Measurements from ENCODE around the gene SARNP.

SARNP gene

GRCh38 chr12:55822228-55822627 is 4.7 kb upstream of the SARNP start:
- Histone ChIP-seq H3K9me2 (replicated peaks; ENCODE audit: insufficient read depth, low read length) (no peaks in the 10 kb centered on the region), H3K4me2 (ENCODE audit: low read depth, low read length, poor library complexity, severe bottlenecking) (no peak overlapping the region), H4K20me1 (ENCODE audit: low read depth, low read length) (no peaks in the 10 kb centered on the region), H3K27ac (ENCODE audit: low read depth, low read length) (no peak overlapping the region), H3K9ac (ENCODE audit: low read length) (no peak overlapping the region), H3F3A (ENCODE audit: insufficient read depth) (peaks cover 49% of the 10 kb centered on the region), H3K36me3 (ENCODE audit: low read length) (peaks cover 18% of the 10 kb centered on the region; the same call in 1 of the 2 replicates), H3K4me3 (ENCODE audit: insufficient read depth, low read length, poor library complexity, severe bottlenecking) (no peak overlapping the region), H3K27me3 (ENCODE audit: low read length) (no peaks in the 10 kb centered on the region), H2AFZ (ENCODE audit: low read depth, low read length, severe bottlenecking) (no peak overlapping the region), H3K79me2 (ENCODE audit: insufficient read depth, low read length) (peaks cover 28% of the 10 kb centered on the region), H3K9me3 (ENCODE audit: insufficient read depth, low read length) (no peaks in the 10 kb centered on the region)
- TF ChIP-seq, protein P1, sequence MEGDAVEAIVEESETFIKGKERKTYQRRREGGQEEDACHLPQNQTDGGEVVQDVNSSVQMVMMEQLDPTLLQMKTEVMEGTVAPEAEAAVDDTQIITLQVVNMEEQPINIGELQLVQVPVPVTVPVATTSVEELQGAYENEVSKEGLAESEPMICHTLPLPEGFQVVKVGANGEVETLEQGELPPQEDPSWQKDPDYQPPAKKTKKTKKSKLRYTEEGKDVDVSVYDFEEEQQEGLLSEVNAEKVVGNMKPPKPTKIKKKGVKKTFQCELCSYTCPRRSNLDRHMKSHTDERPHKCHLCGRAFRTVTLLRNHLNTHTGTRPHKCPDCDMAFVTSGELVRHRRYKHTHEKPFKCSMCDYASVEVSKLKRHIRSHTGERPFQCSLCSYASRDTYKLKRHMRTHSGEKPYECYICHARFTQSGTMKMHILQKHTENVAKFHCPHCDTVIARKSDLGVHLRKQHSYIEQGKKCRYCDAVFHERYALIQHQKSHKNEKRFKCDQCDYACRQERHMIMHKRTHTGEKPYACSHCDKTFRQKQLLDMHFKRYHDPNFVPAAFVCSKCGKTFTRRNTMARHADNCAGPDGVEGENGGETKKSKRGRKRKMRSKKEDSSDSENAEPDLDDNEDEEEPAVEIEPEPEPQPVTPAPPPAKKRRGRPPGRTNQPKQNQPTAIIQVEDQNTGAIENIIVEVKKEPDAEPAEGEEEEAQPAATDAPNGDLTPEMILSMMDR (IDR thresholded peaks at IDR 0.05; ENCODE audit: insufficient read depth, low read length, poor library complexity, severe bottlenecking) = no peak
- no peak for TF ChIP-seq EZH2phosphoT487 (conservative IDR thresholded peaks at IDR 0.05; ENCODE audit: low read length)

GRCh38 chr12:55820679-55821078 is 3.2 kb upstream of the SARNP start:
- H3K79me2 ChIP-seq (ENCODE audit: insufficient read depth, low read length) = peaks cover 34% of the 10 kb centered on the region

GRCh38 chr12:55818886-55819285 is 1.4 kb upstream of the SARNP start:
- H2AFZ ChIP-seq (ENCODE audit: low read depth, low read length, severe bottlenecking) = no peak overlapping the region
- H3K4me3 ChIP-seq (ENCODE audit: insufficient read depth, low read length, poor library complexity, severe bottlenecking) = peak overlapping the region; percentile 91
- H3K79me2 ChIP-seq (ENCODE audit: insufficient read depth, low read length) = peaks cover 51% of the 10 kb centered on the region
- peak overlapping the region; percentile 71 for H3K9ac ChIP-seq (ENCODE audit: low read length)
- peaks cover 4% of the 10 kb centered on the region; the same call in 1 of the 2 replicates for H4K20me1 ChIP-seq (ENCODE audit: low read depth, low read length)
- peaks cover 26% of the 10 kb centered on the region for H3F3A ChIP-seq (ENCODE audit: insufficient read depth)
- TF ChIP-seq, protein P1 (IDR thresholded peaks at IDR 0.05; ENCODE audit: insufficient read depth, low read length, poor library complexity, severe bottlenecking) = no peak
- H3K4me2 ChIP-seq (ENCODE audit: low read depth, low read length, poor library complexity, severe bottlenecking) = peak overlapping the region; percentile 69
- no peak overlapping the region for H3K27ac ChIP-seq (ENCODE audit: low read depth, low read length)
- no peaks in the 10 kb centered on the region for H3K9me2 ChIP-seq (replicated peaks; ENCODE audit: insufficient read depth, low read length)
- H3K36me3 ChIP-seq (ENCODE audit: low read length) = peaks cover 18% of the 10 kb centered on the region; the same call in 1 of the 2 replicates
- H3K27me3 ChIP-seq (ENCODE audit: low read length) = no peaks in the 10 kb centered on the region
- H3K9me3 ChIP-seq (ENCODE audit: insufficient read depth, low read length) = no peaks in the 10 kb centered on the region

More at GRCh38 chr12:55820679-55821078, 3.2 kb upstream of the SARNP start:
- H4K20me1 ChIP-seq (ENCODE audit: low read depth, low read length) = peaks cover 4% of the 10 kb centered on the region; the same call in 1 of the 2 replicates
- H3K4me2 ChIP-seq (ENCODE audit: low read depth, low read length, poor library complexity, severe bottlenecking) = no peak overlapping the region
- no peak for TF ChIP-seq EZH2phosphoT487 (conservative IDR thresholded peaks at IDR 0.05; ENCODE audit: low read length)
- TF ChIP-seq, protein P1 (IDR thresholded peaks at IDR 0.05; ENCODE audit: insufficient read depth, low read length, poor library complexity, severe bottlenecking) = no peak
- H3F3A ChIP-seq (ENCODE audit: insufficient read depth) = peaks cover 38% of the 10 kb centered on the region
- H3K9me3 ChIP-seq (ENCODE audit: insufficient read depth, low read length) = no peaks in the 10 kb centered on the region
- H3K36me3 ChIP-seq (ENCODE audit: low read length) = peaks cover 18% of the 10 kb centered on the region; the same call in 1 of the 2 replicates
- H3K27ac ChIP-seq (ENCODE audit: low read depth, low read length) = no peak overlapping the region
- H3K9me2 ChIP-seq (replicated peaks; ENCODE audit: insufficient read depth, low read length) = no peaks in the 10 kb centered on the region
- no peak overlapping the region for H3K4me3 ChIP-seq (ENCODE audit: insufficient read depth, low read length, poor library complexity, severe bottlenecking)
- no peak overlapping the region for H2AFZ ChIP-seq (ENCODE audit: low read depth, low read length, severe bottlenecking)
- no peaks in the 10 kb centered on the region for H3K27me3 ChIP-seq (ENCODE audit: low read length)
- H3K9ac ChIP-seq (ENCODE audit: low read length) = no peak overlapping the region
